K562 (cell line): Measurements from ENCODE around the gene ZP1. TPM values are rescaled to one million over a fixed set of nuclear protein-coding genes. Genes with fewer than 3 reads are reported as not detected.

Source experiments
- CXXC5 ChIP-seq: fragments of 250-450 bp; sonication (Bioruptor Pico); IDR thresholded peaks from 2 replicates; pipeline ENCODE4 v1.8.0; 2022; ENCODE audit warnings: inconsistent platforms, mild to moderate bottlenecking, moderate library complexity
- MTA3 ChIP-seq: fragments of 450-650 bp; formaldehyde crosslinking; IDR thresholded peaks from 2 replicates; pipeline ENCODE4 v1.6.1; 2017; ENCODE audit warnings: mild to moderate bottlenecking, borderline replicate concordance
- NR1H2 ChIP-seq: sonication (generic); formaldehyde crosslinking; IDR thresholded peaks from 2 replicates; pipeline ENCODE4 v1.4.0; 2020; ENCODE audit warnings: mild to moderate bottlenecking, missing genetic modification reagents
- SPI1 ChIP-seq: IDR thresholded peaks from 2 replicates; pipeline ENCODE4 v1.6.1; 2011; ENCODE audit warnings: low read depth, low read length, control low read depth, borderline replicate concordance
- ZNF133 ChIP-seq: fragments of 250-450 bp; sonication (Bioruptor Pico); IDR thresholded peaks from 2 replicates; pipeline ENCODE4 v1.4.0; 2020; ENCODE audit warnings: mild to moderate bottlenecking
- polyA plus RNA-seq, 8 experiments: library from polyadenylated mRNA; depleted of rRNA in 4 of 8; stranded (reverse) in 5 of 8; unstranded in 3 of 8; fragments of >200 nt; fragmentation: Nextera tagmentation in 2 of 8; fragmentation: Illumina TruSeq in 1 of 8; extraction: Ambion mirVana in 2 of 8; extraction: Trizol in 1 of 8; gene quantifications; 2 replicates each; pipeline versions ENCODE4 v1.2.1 to v1.2.3, GENCODE V29; 2011 to 2014; ENCODE audit warnings: inconsistent platforms in 1 of 8, missing spikeins in 1 of 8
- total RNA-seq, 7 experiments: library from RNA; depleted of rRNA in 6 of 7; stranded (reverse); fragments of >200 nt in 6 of 7; fragmentation: Illumina TruSeq in 2 of 7; extraction: Trizol in 2 of 7; gene quantifications; 2 replicates each; pipeline versions ENCODE4 v1.2.1 to v1.2.3, GENCODE V29; 2011 to 2021; ENCODE audit warnings: low replicate concordance in 1 of 7
- TF ChIP-seq, protein P1 (sequence below), 2 experiments: fragments of 450-650 bp; conservative IDR thresholded peaks; 2 replicates each; pipeline ENCODE4 v1.6.1; 2017; ENCODE audit warnings: mild to moderate bottlenecking in 2 of 2, moderate library complexity in 2 of 2

Gene ZP1
- total and polyA plus RNA-seq, 9 of the 15 experiments (the other 6 are each of a cell fraction or from before 2014, with no cell fraction given), result 0.11 to 0.15 TPM; not detected in 7

DNA sequence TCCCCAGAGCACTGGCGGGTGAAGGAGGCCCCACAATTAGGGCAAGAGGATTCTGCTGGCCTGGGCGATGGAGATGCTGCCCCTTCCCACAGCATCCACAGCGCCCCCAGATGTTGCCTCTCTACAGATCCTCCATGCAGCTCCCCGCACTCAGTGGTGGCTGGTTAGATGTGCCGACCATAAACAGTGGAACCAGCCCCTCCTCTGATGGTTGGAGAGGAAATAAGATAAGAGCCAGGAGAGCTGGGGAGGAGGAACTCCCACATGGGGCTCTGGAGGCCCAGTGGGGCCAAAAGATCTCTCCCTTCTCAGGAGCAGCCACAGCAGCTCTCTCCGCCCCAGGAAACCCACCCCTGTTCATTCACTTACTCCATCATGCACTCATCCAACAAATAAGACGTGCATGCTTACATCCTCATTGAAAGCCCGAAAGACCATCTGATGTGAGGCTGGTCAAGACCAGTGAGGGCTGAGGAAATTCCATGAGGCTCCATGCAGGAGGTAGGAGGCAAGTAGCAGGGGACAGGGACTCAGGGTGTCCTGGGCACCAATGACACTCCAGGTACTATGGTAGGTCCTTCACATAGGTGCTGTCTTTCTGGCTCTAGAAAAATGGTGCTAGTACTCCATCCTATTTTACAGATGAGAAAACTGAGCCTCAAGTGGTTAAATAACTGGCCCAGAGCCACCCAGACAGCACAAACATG, 13.0 kb upstream of the ZP1 start (continued):
- TF ChIP-seq MTA3 (peak; percentile 79; the same call in 1 of the 2 replicates), CXXC5 (CRISPR knock-in tag) (0 out of 2 replicates have a peak, but pooled peaks have one; percentile 16), ZNF133 (CRISPR knock-in tag) (no peak), SPI1 (peak; percentile 53; the same call in 1 of the 2 replicates), NR1H2 (CRISPR knock-in tag) (no peak)
- TF ChIP-seq, protein P1, sequence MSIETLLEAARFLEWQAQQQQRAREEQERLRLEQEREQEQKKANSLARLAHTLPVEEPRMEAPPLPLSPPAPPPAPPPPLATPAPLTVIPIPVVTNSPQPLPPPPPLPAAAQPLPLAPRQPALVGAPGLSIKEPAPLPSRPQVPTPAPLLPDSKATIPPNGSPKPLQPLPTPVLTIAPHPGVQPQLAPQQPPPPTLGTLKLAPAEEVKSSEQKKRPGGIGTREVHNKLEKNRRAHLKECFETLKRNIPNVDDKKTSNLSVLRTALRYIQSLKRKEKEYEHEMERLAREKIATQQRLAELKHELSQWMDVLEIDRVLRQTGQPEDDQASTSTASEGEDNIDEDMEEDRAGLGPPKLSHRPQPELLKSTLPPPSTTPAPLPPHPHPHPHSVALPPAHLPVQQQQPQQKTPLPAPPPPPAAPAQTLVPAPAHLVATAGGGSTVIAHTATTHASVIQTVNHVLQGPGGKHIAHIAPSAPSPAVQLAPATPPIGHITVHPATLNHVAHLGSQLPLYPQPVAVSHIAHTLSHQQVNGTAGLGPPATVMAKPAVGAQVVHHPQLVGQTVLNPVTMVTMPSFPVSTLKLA (conservative IDR thresholded peaks at IDR 0.05), result peak; percentile 27 to 73; a peak in 3 of 4 replicates
